Stimulated activated CD4-positive, alpha-beta T cell treated with anti-CD3 and anti-CD28 coated beads, Interleukin-15, amount 100 ng/mL, for 24 hours (primary cell): ENCODE measurements around the gene CCIN.
A peak's percentile ranks its signal among the peaks of the same experiment; 100 is the strongest.
"Not testable (repeated sequence)": the region's sequence is repeated elsewhere in the genome, so short reads cannot be mapped to it uniquely, and the experiment has no call there.

ENCODE experiments used
- DNase-seq: peaks from one replicate; pipeline ENCODE4 v3.0.0-alpha.2; 2020

CCIN gene

DNA sequence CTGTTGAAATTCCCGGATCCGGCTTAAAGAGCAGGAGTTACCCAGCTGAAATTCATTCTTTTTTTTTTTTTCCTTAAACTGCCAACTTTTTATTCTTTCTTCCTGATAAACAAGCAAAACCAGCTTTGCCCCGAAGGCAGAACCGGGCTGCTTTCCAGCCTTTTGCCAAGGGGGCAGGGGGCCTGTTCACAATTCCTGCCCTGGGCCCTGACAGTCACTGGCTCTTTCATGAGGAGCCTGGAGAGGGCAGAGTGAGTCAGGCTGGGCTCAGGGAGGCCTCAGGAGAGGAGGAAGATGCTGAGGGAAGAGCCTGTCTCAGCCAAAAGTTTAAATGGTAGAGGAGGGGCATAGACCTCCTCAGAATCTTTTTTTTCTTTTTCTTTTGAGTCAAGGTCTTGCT is 27.9 kb upstream of the CCIN start:
- no peak for DNase-seq

DNA sequence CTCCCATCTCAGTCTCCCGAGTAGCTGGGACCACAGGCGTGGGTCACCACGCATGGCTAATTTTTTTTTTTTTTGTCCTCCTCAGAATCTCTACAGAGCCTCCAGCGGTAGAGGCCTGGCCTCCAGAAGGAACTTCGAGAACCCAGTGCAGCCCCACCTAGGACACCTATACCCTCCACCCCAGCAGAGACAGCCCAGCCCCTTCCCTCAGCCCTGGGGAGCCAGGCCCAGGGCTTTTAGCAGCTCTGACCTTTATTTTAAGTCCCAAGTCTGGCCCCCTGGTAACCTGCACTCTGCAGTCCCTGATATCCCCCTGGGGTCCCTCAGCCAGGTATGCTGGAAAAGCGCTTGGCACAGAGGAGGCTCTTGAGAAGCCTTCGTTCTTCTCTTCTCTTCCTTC is 27.4 kb upstream of the CCIN start:
- no peak for DNase-seq

DNA sequence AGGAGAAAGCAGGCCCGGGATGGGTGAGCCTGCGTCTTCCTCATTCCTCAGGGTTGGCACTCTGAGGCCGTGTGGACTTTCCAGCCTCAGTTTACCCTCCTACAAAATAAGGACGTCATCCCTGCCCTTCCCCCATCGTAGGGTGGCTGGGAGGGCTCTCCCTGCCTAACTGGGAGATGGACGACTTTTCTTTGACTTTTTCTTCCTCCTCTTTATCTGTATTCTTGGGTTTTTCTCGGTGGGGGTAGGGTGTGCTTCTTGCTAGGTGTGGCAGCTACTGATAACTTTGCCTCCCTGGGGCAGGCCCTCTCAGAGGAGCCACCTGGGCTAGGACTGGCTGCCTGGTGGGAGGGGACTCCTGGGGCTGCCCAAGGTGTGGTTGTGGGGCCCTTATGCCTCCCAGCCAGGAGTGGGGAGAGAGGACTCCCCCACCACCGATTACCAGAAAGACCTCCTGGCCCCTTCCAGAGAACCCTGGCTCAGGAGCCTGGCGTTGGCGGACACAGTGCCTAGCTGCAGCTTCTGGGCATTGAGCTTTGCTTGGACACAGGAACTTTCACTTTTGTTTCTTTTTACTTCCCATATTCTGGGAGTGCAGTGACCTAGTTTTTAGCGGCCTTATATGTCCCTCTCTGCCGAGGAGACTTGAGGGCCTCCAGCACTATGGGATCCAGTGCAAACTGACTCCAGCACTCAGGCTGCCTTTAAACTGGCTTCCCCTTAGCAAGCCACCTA is 26.5 kb upstream of the CCIN start:
- DNase-seq: no peak

DNA sequence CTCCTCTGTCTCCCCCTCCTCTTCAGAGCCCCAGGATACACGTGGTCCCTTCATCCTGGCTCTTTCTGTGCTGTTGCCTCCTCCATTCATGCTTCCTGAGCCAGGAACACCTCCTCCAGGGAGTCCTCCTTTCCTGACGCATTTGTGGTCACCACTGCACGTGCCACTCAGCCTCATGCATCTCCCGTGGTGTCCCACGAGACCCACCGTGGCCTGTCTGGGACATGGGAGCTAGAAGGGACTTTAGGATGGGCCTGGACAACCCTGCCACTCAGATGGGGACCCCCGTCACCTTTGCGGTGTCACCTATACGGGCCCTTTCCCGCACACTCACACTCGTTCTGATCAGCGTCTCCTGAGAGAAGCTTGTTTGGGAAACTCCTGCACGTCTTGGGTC is 25.9 kb upstream of the CCIN start:
- DNase-seq: no peak

DNA sequence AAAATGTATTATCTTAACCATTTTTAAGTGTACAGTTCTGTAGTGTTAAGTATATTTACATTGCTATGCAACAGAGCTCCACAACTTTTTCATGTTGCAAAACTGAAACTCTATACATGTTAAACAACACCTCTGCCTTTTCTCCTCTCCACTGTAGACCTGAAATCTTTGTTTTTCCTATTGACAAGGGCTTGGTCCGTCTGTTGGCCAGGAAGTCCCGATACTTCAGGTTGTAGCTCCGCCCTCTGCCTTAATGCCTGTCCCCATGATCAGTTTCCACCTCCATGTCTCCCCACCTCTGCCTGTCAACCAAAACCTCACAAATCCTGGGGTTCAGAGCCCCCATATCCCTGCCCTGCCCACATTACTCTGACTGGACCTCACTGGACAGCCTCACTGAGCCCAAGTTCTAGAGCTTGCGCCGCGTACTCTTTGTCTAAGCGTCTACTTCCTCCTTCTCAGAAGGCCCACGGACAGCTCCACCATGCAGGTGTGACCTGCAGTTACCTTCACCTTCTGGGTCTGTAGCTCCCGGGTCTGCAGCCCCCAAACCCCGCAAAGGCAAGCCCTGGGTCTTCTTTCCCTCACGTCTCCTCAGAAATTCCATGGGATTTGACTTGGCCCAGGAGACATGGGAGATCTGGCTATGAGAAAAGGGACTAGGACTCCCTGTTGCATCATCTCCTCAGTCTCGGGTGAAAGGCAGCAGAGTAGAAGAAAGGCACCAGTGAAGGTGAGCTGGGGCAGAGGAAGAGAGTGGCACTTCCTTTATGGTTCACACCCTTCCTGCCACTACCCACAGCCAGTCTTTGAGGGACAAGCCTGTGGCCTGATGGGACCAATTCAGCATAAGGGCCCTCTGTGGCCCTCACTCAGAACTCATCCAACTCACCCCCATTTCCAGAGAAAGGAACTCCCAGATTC is 24.6 kb upstream of the CCIN start:
- DNase-seq: no peak

DNA sequence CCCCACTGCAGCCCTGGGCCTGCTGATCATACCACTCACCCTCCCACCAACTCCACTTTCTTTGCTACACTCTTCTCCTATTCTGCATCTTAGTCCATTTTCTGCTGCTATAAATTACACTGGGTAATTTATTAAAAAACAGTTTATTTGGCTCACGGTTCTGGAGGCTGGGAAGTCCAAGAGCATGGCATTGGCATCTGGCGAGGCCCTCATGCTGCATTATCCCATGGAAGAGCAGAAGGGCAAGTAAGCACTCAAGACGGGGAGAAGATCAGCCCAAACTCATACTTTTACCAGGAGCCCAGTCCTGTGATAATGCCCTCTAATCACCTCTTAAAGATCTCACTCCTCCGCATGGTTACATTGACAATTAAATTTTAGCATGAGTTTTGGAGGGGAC is 23.2 kb upstream of the CCIN start:
- no peak for DNase-seq

DNA sequence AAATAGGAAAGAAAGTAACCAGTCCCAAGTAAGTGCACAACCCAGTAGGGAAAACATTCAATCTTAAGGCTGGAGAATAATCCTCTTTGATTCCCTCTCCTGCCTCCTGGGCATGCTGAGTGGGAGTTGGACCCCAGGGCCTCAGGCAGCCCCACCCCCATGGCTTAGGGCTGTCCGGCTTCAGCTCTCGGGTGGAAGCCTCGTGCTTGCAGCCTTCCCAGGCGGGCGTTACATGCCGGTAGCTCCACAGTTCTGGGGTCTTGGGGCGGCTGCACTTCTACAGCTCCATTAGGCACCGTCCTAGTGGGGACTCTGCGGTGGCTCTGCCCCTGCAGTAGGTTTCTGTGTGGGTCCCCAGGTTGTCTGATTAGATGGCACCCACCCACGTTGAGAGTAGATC is 22.5 kb upstream of the CCIN start:
- no peak for DNase-seq

DNA sequence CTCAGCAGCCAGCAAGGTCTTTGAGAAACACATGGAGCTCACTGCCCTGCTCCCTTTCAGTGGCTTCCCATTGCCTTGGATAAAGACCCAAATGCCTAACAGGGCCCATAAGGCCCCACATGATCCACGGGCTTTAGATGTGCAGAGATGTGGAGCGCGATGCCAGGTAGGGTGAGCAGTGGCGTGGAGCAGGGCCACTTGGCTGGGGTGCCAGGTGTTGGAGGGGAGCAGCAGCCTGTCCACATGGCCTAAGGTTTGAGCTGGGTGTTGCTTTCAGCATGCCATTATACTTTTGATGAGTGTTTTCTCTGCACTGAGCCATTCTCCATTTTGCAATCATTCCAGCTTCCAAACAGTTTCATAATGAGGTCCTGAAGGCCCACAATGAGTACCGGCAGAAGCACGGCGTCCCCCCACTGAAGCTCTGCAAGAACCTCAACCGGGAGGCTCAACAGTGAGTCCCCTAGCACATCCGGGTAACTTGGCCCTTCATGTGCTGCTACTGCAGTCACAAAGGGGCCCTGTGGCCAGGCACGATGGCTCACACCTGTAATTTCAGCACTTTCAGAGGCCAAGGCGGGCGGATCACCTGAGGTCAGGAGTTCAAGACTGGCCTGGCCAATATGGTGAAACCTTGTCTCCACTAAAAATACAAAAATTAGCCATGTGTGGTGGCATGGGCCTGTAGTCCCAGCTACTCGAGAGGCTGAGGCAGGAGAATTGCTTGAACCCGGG is 21.6 kb upstream of the CCIN start:
- no peak for DNase-seq

DNA sequence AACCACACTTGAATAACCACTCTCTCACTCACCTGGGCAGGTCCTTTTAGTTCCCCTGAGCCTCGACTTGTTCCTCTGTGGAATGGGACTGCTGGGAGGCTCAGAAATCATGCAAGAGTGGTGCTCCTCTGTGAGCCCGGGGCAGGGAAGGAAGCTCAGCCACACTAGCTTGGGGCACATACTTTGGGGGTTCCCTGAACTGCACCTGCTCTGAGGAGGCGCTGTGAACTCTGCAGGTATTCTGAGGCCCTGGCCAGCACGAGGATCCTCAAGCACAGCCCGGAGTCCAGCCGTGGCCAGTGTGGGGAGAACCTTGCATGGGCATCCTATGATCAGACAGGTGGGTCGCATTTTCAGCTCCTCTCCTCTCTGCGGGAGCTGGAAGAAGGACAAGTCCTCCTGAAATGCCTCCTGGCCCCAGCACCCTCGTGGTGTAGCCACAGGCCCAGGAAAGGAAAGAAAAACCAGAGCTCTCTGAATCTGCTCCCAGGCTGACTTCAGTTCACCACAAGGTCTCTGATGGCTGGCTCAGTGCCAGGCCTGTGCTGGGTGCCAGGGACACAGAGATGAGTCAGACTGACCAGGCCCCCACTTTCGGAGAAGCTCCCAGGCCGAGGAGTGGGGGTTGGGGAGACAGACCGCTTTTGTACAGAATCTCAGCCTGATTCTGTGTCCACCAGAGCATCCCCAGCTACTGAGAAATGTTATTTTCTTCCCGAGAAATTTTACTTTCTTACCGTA is 20.7 kb upstream of the CCIN start:
- peak; percentile 84 for DNase-seq

DNA sequence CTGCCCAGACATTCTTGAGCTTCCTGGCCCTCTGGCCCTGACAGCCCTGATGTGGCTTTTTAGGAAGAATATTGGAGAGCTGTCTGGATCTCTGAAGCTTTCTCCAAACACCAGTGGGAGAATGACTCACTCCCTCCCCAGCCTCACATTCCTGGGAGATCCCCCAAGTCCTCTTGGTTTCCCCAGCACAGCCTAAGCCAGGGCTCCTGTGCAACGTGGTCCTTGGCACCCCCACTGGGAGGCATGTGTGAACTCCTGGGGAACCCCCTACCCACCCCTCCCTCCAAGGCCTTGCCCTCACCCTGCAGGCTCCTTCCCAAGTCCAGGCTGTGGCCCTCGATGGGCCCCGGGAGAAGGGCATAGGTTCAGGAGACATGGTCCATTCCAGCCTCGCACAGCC is 20.0 kb upstream of the CCIN start:
- DNase-seq: no peak

DNA sequence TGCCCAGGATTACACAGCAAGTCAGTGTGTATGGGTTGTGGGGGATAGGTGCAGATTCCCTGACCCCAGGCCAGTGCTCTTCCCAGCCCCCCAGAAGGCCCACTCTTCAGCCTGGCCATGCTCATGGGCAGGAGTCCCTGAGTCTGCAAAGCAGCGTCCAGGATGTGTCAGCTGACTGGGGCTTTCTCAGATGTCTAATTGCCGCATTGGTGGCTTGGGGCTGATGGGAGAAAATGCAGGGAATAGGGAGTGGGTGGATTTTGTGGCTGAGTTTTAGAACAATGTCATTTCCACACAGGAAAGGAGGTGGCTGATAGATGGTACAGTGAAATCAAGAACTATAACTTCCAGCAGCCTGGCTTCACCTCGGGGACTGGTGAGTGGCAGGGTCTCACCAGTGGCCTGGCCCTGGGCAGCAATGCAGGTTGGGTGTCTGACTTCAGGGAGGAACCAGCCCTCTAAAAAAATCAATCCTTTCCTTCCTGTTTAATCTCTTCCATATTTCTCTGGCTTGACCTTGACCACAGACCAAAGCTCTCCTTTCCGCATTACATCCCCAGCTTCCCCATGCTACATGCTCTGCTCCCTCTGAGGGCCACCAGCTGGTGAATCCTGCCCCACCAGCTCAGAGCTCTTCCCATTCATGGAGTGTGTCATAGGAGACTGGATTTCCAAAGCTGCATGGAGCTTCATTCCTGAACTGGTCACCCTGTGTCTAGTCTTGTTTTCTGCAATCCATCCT is 18.4 kb upstream of the CCIN start:
- DNase-seq: no peak

DNA sequence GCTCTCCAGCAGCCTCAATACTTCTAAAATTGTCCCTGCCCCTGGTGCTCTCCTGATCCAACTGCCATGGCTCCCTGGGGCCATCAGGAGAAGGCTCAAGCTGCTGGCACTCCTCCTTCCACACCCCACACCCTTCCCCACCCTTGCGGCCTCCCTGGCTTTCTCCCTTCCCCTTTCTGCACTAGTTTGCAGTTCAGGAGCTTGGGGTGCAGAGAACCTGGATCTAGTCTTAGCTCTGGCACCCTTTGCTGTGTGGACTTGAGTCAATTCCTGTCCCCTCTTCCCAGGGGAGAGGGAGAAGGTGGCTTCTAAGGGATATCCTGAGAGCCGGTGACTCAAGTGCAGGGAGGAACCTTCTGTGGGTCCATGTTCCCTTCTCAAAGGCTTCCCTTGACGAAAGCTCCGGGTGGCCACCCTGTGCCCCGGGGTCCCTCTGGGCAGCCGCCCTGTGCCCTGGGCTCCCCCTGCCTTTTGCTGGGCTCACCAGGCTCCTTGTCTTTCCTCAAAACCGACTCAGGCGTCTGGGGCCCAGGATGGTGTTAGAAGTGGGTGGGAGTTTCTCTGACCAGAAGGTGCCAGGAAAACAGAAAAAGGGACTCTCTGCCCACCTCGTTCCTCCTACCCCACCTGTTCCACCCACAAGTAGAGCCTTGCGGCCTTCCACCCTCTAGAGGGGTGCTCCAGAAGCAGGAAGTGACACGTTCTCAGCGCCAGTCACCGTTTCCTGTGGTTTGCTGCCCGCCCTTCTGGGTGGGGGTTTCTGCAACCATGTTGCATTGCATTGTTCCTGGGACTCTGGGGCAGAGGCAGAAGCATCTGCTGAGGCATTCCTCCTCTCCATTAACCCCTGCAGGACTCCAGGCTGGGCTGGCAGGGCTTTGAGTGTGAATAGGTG is 17.6 kb upstream of the CCIN start:
- peak; percentile 91 for DNase-seq

DNA sequence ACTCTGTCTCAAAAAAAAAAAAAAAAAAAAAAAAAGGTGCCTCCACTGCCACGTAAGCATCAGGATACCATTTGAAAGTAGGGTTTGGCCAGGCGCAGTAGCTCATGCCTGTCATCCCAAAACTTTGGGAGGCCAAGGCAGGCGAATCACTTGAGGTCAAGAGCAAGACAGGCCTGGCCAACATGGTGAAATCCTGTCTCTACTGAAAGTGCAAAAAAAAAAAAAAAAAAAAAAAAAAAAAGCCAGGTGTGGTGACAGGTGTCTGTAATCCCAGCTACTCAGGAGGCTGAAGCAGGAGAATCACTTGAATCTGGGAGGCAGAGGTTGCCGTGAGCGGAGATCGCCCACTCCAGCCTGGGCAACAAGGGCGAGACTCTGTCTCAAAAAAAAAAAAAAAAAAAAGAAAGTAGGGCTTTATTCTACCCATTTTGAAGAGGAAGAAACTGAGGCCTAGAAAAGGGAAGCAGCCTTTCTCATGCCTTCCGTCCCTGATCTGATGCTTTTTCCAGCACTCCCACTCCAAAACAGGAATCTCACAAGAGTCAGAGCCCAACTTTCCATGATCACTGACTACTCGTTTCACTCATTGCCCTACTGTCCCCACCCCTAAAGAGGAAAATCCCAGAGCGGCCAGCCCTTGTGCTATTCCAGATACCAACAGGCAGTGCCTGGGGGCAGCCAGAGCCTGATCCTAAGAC is 16.3 kb upstream of the CCIN start:
- DNase-seq: no peak

DNA sequence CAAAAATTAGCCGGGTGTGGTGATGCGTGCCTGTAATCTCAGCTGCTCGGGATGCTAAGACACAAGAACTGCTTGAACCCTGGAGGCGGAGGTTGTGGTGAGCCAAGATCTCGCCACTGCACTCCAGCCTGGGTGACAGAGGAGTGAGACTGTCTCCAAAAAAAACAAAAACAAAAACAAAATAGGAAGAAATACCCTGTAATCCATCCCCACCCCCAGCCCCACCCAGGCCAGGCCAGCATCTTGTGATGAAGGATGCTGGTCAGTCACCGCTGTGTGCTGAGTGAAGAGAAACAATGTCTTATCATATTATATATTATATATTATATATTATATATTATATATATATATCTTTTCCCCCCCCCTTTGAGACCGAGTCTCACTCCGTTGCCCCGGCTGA is 15.4 kb upstream of the CCIN start:
- no peak for DNase-seq

DNA sequence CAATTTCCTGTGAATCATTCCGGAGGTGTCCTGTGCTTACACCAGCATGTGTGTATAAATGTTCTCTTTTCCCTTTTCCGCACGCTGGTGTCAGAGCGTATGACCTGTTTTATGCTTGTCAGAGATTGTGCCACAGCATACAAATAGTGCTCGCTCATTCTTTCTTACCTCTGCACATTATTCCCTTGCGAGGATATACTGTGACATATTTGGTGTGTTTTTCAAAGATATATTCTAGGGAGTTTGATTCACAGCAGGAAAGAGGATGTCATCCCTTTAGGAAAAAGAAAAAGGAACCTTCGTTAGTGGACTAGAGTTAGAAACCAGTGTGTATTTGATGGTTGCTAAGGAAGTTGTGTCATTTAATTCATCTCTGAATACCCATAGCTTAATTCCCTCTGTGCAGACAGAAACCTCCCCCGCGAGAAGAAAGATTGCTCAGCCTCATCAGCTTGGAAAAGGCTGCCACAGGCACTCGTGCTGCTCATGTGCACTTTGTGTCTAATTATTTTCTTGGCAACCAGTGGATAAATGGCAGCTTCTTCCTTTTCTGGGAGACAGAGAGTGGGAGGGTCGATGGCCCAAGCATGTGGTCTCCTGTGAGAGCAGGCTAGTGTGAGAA is 14.7 kb upstream of the CCIN start:
- no peak for DNase-seq

DNA sequence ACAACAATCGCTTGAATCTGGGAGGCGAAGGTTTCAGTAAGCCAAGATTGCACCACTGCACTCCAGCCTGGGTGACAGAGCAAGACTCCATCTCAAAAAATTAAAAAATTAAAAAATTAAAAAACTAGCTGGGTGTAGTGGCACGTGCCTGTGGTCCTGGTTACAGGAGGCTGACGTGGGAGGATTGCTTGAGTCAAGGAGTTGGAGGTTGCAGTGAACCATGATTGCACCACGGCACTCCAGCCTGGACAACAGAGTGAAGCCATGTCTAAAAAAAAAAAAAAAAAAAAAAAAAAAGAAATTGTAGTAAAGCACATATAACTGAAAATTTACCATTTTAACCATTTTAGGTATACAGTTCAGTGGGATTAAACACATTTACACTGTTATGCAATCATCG is 13.1 kb upstream of the CCIN start:
- no peak for DNase-seq

DNA sequence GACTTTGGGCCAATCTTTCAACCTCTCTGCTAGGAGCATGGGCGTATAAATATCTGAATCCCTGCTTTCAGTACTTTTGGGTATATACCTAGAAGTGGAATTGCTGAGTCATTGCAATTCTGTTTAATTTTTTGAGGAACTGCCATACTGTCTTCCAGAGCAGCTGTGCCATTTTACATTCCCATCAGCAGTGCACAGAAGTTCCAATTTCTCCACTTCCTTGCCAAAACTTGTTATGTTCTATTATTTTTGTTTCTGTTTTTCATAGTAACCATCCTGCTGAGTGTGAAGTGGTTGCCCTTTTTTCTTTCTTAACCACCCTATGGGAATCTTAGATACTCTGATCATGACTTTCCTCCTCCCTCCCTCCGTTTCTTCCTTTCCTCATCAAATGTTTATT is 11.1 kb upstream of the CCIN start:
- no peak for DNase-seq

DNA sequence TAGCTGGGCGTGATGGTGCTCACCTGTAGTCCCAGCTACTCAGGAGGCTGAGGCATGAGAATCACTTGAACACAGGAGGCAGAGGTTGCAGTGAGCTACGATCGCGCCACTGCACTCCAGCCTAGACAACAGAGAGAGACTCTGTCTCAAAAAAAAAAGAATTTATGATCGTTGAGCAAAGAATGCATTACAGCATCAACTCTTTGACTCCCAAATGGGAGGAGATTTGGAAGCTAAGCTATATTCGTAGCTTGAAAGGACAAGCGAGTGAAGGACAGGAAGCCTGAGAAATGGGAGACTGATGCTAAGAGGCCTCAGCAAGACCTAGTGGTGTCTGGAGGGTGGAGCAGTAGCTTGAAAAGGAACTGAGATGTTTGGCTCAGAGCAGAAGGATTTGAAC is 10.3 kb upstream of the CCIN start:
- DNase-seq: no peak

DNA sequence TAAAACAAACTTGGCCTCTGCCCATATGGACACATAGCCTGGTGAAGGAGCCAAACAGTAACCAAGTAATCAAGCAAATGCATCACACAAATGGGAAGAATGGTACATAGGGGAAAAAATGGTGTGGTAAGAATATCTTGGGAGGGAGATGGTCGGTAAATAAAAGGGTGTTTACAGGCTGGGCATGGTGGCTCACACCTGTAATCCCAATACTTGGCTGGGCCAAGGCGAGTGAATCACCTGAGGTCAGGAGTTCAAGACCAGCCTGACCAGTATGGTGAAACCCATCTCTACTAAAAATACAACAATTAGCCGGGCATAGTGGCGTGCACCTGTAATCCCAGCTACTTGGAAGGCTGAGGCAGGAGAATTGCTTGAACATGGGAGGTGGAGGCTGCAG is 9.7 kb upstream of the CCIN start:
- DNase-seq: not testable (repeated sequence)

DNA sequence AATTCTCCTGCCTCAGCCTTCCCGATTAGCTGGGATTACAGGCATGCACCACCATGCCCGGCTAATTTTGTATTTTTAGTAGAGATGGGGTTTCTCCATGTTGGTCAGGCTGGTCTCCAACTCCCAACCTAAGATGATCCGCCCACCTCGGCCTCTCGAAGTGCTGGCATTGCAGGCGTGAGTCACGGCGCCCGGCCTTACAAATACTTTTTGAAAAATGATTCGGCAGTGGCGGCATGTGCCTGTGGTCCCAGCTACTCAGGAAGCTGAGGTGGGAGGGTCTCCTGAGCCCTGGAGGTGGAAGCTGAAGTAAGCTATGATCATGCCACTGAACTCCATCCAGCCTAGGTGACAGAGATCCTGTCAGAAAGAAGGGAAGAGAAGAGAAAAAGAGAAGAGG is 9.1 kb upstream of the CCIN start:
- not testable (repeated sequence) for DNase-seq
